WTC11 (cell line): ENCODE data around the gene RAPGEF1.

Experiments
- ATF3 ChIP-seq: sonication (generic); formaldehyde crosslinking; conservative IDR thresholded peaks from 2 replicates; pipeline ENCODE4 v1.8.1; 2022; ENCODE audit warnings: mild to moderate bottlenecking, missing genetic modification reagents
- CTCF ChIP-seq: fragments of 200-600 bp; IDR thresholded peaks from 2 replicates; pipeline ENCODE4 v1.8.0; 2022; ENCODE audit warnings: antibody characterized with exemption
- E2F5 ChIP-seq: sonication (generic); formaldehyde crosslinking; IDR thresholded peaks from 2 replicates; pipeline ENCODE4 v1.8.1; 2022; ENCODE audit warnings: mild to moderate bottlenecking, moderate library complexity, missing genetic modification reagents
- ETV6 ChIP-seq: sonication (generic); formaldehyde crosslinking; IDR thresholded peaks from 2 replicates; pipeline ENCODE4 v1.8.1; 2022; ENCODE audit warnings: mild to moderate bottlenecking, missing genetic modification reagents
- FOXJ3 ChIP-seq: sonication (generic); formaldehyde crosslinking; IDR thresholded peaks from 2 replicates; pipeline ENCODE4 v1.9.0; 2021; ENCODE audit warnings: missing genetic modification reagents, mild to moderate bottlenecking, borderline replicate concordance
- IRF2 ChIP-seq: sonication (generic); formaldehyde crosslinking; IDR thresholded peaks from 2 replicates; pipeline ENCODE4 v1.8.0; 2022; ENCODE audit warnings: low read depth, missing genetic modification reagents, borderline replicate concordance
- SP1 ChIP-seq: sonication (generic); formaldehyde crosslinking; conservative IDR thresholded peaks from 2 replicates; pipeline ENCODE4 v1.8.1; 2022; ENCODE audit warnings: missing genetic modification reagents
- ZMAT4 ChIP-seq: fragments of 250-450 bp; sonication (Bioruptor Pico); IDR thresholded peaks from 2 replicates; pipeline ENCODE4 v1.9.0; 2021; ENCODE audit warnings: mild to moderate bottlenecking
- ZNF396 ChIP-seq: fragments of 250-450 bp; sonication (Bioruptor Pico); IDR thresholded peaks from 2 replicates; pipeline ENCODE4 v1.8.0; 2021; ENCODE audit warnings: mild to moderate bottlenecking, moderate library complexity, borderline replicate concordance
- ZNF671 ChIP-seq: fragments of 250-450 bp; sonication (Bioruptor Pico); IDR thresholded peaks from 2 replicates; pipeline ENCODE4 v1.8.0; 2021; ENCODE audit warnings: mild to moderate bottlenecking

GRCh38 chr9:131748411-131748955 is 8.6 kb upstream of the RAPGEF1 start:
- TF ChIP-seq E2F5 (CRISPR knock-in tag) (no peak), CTCF (no peak), SP1 (no peak), ATF3 (no peak), ZNF671 (CRISPR knock-in tag) (no peak), ZNF396 (CRISPR knock-in tag) (no peak), IRF2 (CRISPR knock-in tag) (no peak), FOXJ3 (CRISPR knock-in tag) (no peak), ZMAT4 (CRISPR knock-in tag) (no peak), ETV6 (CRISPR knock-in tag) (no peak)
